Activated gamma-delta T cell treated with anti-CD3 and anti-CD28 coated beads, Interleukin-2, amount 50 U/mL, for 16 hours (primary cell): ENCODE results near the gene MAP3K3.

ENCODE experiments used
- DNase-seq: peaks from one replicate; pipeline ENCODE4 v3.0.0-alpha.2; 2020; ENCODE audit warnings: low read depth

The MAP3K3 gene

GRCh38 chr17:63622574-63623390 is 565 bp downstream of the MAP3K3 start:
- peak; percentile 42 for DNase-seq

GRCh38 chr17:63623786-63624530 is 1.7 kb downstream of the MAP3K3 start:
- DNase-seq: no peak

GRCh38 chr17:63624531-63624880 is 2.3 kb downstream of the MAP3K3 start:
- DNase-seq: no peak

GRCh38 chr17:63626551-63627180 is 4.4 kb downstream of the MAP3K3 start:
- no peak for DNase-seq

GRCh38 chr17:63629627-63630026 is 7.4 kb downstream of the MAP3K3 start:
- no peak for DNase-seq

GRCh38 chr17:63631062-63631461 is 8.8 kb downstream of the MAP3K3 start:
- no peak for DNase-seq

- DNase-seq: no peak
Measured at GRCh38 chr17:63631626-63632025, 9.4 kb downstream of the MAP3K3 start.

- DNase-seq: no peak
Measured at GRCh38 chr17:63633742-63634141, 11.5 kb downstream of the MAP3K3 start.

- no peak for DNase-seq
Measured at GRCh38 chr17:63634163-63634562, 11.9 kb downstream of the MAP3K3 start.

- no peak for DNase-seq
Measured at GRCh38 chr17:63634816-63635215, 12.6 kb downstream of the MAP3K3 start.

GRCh38 chr17:63635290-63635689 is 13.1 kb downstream of the MAP3K3 start:
- DNase-seq: no peak

- no peak for DNase-seq
Measured at GRCh38 chr17:63635787-63636186, 13.6 kb downstream of the MAP3K3 start.

GRCh38 chr17:63639125-63639524 is 16.9 kb downstream of the MAP3K3 start:
- DNase-seq: no peak

GRCh38 chr17:63640038-63640437 is 17.8 kb downstream of the MAP3K3 start:
- no peak for DNase-seq

- no peak for DNase-seq
Measured at GRCh38 chr17:63641692-63642448, 19.7 kb downstream of the MAP3K3 start.

- DNase-seq: no peak
Measured at GRCh38 chr17:63644846-63645245, 22.6 kb downstream of the MAP3K3 start.

GRCh38 chr17:63645775-63646487 is 23.7 kb downstream of the MAP3K3 start:
- no peak for DNase-seq

GRCh38 chr17:63646488-63646806 is 24.2 kb downstream of the MAP3K3 start:
- no peak for DNase-seq

GRCh38 chr17:63647065-63647725 is 25.0 kb downstream of the MAP3K3 start:
- DNase-seq: no peak

GRCh38 chr17:63647936-63648335 is 25.7 kb downstream of the MAP3K3 start:
- no peak for DNase-seq

- DNase-seq: no peak
Measured at GRCh38 chr17:63649813-63650212, 27.6 kb downstream of the MAP3K3 start.
